ENCODE results near the gene IL1B.

IL1B gene

GRCh38 chr2:112830682-112831512, 5.7 kb downstream of the IL1B start:
- Histone ChIP-seq H3K27ac (ENCODE audit: low read depth, low read length) (no peak overlapping the region), H4K20me1 (ENCODE audit: control insufficient read depth, insufficient read depth, low read depth, low read length) (no peaks in the 10 kb centered on the region), H3K4me3 (ENCODE audit: low read length) (no peak overlapping the region), H3K4me1 (ENCODE audit: control insufficient read depth, low read length) (no peaks in the 10 kb centered on the region), H3K4me2 (ENCODE audit: low read length) (no peak overlapping the region), H3K9me3 (ENCODE audit: control insufficient read depth, insufficient read depth, low read length) (no peaks in the 10 kb centered on the region), H3K27me3 (ENCODE audit: control insufficient read depth, low read length) (peaks cover 7% of the 10 kb centered on the region), H3F3A (ENCODE audit: control insufficient read depth, insufficient read depth) (no peaks in the 10 kb centered on the region), H3K79me2 (ENCODE audit: control insufficient read depth, low read length) (no peaks in the 10 kb centered on the region), H3K36me3 (ENCODE audit: control insufficient read depth, low read length) (no peaks in the 10 kb centered on the region), H3K9me2 (replicated peaks; ENCODE audit: control insufficient read depth, low read length) (no peaks in the 10 kb centered on the region)
- TF ChIP-seq, protein P1, sequence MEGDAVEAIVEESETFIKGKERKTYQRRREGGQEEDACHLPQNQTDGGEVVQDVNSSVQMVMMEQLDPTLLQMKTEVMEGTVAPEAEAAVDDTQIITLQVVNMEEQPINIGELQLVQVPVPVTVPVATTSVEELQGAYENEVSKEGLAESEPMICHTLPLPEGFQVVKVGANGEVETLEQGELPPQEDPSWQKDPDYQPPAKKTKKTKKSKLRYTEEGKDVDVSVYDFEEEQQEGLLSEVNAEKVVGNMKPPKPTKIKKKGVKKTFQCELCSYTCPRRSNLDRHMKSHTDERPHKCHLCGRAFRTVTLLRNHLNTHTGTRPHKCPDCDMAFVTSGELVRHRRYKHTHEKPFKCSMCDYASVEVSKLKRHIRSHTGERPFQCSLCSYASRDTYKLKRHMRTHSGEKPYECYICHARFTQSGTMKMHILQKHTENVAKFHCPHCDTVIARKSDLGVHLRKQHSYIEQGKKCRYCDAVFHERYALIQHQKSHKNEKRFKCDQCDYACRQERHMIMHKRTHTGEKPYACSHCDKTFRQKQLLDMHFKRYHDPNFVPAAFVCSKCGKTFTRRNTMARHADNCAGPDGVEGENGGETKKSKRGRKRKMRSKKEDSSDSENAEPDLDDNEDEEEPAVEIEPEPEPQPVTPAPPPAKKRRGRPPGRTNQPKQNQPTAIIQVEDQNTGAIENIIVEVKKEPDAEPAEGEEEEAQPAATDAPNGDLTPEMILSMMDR (IDR thresholded peaks at IDR 0.05; ENCODE audit: low read depth, low read length, poor library complexity, severe bottlenecking), result no peak
- TF ChIP-seq EZH2phosphoT487 (IDR thresholded peaks at IDR 0.05; ENCODE audit: borderline replicate concordance, low read length), result no peak

- Histone ChIP-seq H3K4me1 (ENCODE audit: control insufficient read depth, low read length) (no peaks in the 10 kb centered on the region), H3K79me2 (ENCODE audit: control insufficient read depth, low read length) (no peaks in the 10 kb centered on the region), H3K36me3 (ENCODE audit: control insufficient read depth, low read length) (no peaks in the 10 kb centered on the region), H3K9me2 (replicated peaks; ENCODE audit: control insufficient read depth, low read length) (no peaks in the 10 kb centered on the region), H3K4me2 (ENCODE audit: low read length) (no peak overlapping the region), H3F3A (ENCODE audit: control insufficient read depth, insufficient read depth) (no peaks in the 10 kb centered on the region), H3K27ac (ENCODE audit: low read depth, low read length) (no peak overlapping the region), H4K20me1 (ENCODE audit: control insufficient read depth, insufficient read depth, low read depth, low read length) (no peaks in the 10 kb centered on the region), H3K27me3 (ENCODE audit: control insufficient read depth, low read length) (0 out of 2 replicates have a peak, but pooled peaks cover 2% of the 10 kb centered on the region), H3K4me3 (ENCODE audit: low read length) (no peak overlapping the region), H3K9me3 (ENCODE audit: control insufficient read depth, insufficient read depth, low read length) (no peaks in the 10 kb centered on the region)
- no peak for TF ChIP-seq EZH2phosphoT487 (IDR thresholded peaks at IDR 0.05; ENCODE audit: borderline replicate concordance, low read length)
- TF ChIP-seq, protein P1 (IDR thresholded peaks at IDR 0.05; ENCODE audit: low read depth, low read length, poor library complexity, severe bottlenecking), result no peak
Observed at GRCh38 chr2:112829961-112830681, 6.5 kb downstream of the IL1B start.

- Histone ChIP-seq H3K9me3 (ENCODE audit: control insufficient read depth, insufficient read depth, low read length) (no peaks in the 10 kb centered on the region), H3K36me3 (ENCODE audit: control insufficient read depth, low read length) (no peaks in the 10 kb centered on the region), H3F3A (ENCODE audit: control insufficient read depth, insufficient read depth) (no peaks in the 10 kb centered on the region), H3K4me2 (ENCODE audit: low read length) (no peak overlapping the region), H3K27me3 (ENCODE audit: control insufficient read depth, low read length) (0 out of 2 replicates have a peak, but pooled peaks cover under 1% of the 10 kb centered on the region), H3K4me1 (ENCODE audit: control insufficient read depth, low read length) (no peaks in the 10 kb centered on the region), H3K4me3 (ENCODE audit: low read length) (no peak overlapping the region), H4K20me1 (ENCODE audit: control insufficient read depth, insufficient read depth, low read depth, low read length) (no peaks in the 10 kb centered on the region), H3K9me2 (replicated peaks; ENCODE audit: control insufficient read depth, low read length) (no peaks in the 10 kb centered on the region), H3K27ac (ENCODE audit: low read depth, low read length) (no peak overlapping the region), H3K79me2 (ENCODE audit: control insufficient read depth, low read length) (no peaks in the 10 kb centered on the region)
- TF ChIP-seq, protein P1 (IDR thresholded peaks at IDR 0.05; ENCODE audit: low read depth, low read length, poor library complexity, severe bottlenecking), result no peak
- TF ChIP-seq EZH2phosphoT487 (IDR thresholded peaks at IDR 0.05; ENCODE audit: borderline replicate concordance, low read length), result no peak
Observed at GRCh38 chr2:112829101-112829960, 7.2 kb downstream of the IL1B start.

Measured in DOHH2 (cell line).